Tibial nerve (tissue), 4 donors: ENCODE data around the gene KCTD5. TPM values are rescaled to one million over a fixed set of nuclear protein-coding genes. Genes with fewer than 3 reads are reported as not detected.

Source experiments
- DNase-seq, 2 donors: peaks; one replicate each; pipeline ENCODE4 v3.0.0-alpha.2; 2019; ENCODE audit warnings: low spot score in 2 of 2
- H3K27ac ChIP-seq, 4 donors: fragments of 200-600 bp; sonication (generic) in 3 of 4; one replicate each; pipeline ENCODE4 v1.5.1; 2017 to 2019; ENCODE audit warnings: mild to moderate bottlenecking in 1 of 4
- H3K27me3 ChIP-seq, 2 donors: fragments of 200-600 bp; sonication (generic) in 1 of 2; one replicate each; pipeline versions ENCODE4 v1.5.1 to v1.6.0; 2017 to 2019
- H3K36me3 ChIP-seq, 3 donors: fragments of 200-600 bp; sonication (generic); one replicate each; pipeline ENCODE4 v1.5.1; 2018 to 2019
- H3K4me1 ChIP-seq, 4 donors: fragments of 200-600 bp; sonication (generic) in 3 of 4; one replicate each; pipeline ENCODE4 v1.5.1; 2017 to 2019
- H3K4me3 ChIP-seq, 4 donors: fragments of 200-600 bp; sonication (generic) in 3 of 4; one replicate each; pipeline ENCODE4 v1.5.1; 2017 to 2019; ENCODE audit warnings: mild to moderate bottlenecking in 1 of 4, moderate library complexity in 1 of 4
- H3K9me3 ChIP-seq, 4 donors: fragments of 200-600 bp; sonication (generic) in 3 of 4; one replicate each; pipeline ENCODE4 v1.5.1; 2017 to 2019
- EP300 ChIP-seq, 2 donors: sonication (generic); formaldehyde crosslinking; IDR thresholded peaks; one replicate each; pipeline ENCODE4 v1.6.1; 2017; ENCODE audit warnings: antibody characterized with exemption in 2 of 2, mild to moderate bottlenecking in 1 of 2
- POLR2A ChIP-seq, 2 donors: fragments of 450-650 bp; IDR thresholded peaks; one replicate each; pipeline ENCODE4 v1.6.1; 2017; ENCODE audit warnings: antibody characterized with exemption in 2 of 2, mild to moderate bottlenecking in 2 of 2, moderate library complexity in 2 of 2
- WGBS, 2 donors: methylation state at CpG; one replicate each; pipeline ENCODE4 v1.1.5; 2018; 5-methylcytosine and 5-hydroxymethylcytosine counted together
- total RNA-seq, 4 donors: library from RNA; depleted of rRNA; stranded (reverse); fragments of >200 nt; gene quantifications; one replicate each; pipeline ENCODE4 v1.1.0, GENCODE V29; 2016
- TF ChIP-seq, protein P1 (sequence below), 5 experiments: fragments of 200-600 bp in 3 of 5; fragments of 450-650 bp in 2 of 5; sonication (generic) in 3 of 5; IDR thresholded peaks; one replicate each; pipeline ENCODE4 v1.5.1; 2016 to 2019; ENCODE audit warnings: antibody characterized with exemption in 5 of 5, mild to moderate bottlenecking in 3 of 5, moderate library complexity in 2 of 5

Gene KCTD5
- total RNA-seq, 4 donors from 2014 or later = 17.8 to 24.3 (median 21.2) TPM

- H3K36me3 ChIP-seq = peaks cover 0 to 4% (median 0%) of the 10 kb centered on the region in 3 donors
- no peak overlapping the region for H3K4me3 ChIP-seq
- DNase-seq = no peak
- H3K9me3 ChIP-seq = no peaks in the 10 kb centered on the region
- H3K27me3 ChIP-seq = peaks cover 0 to 4% of the 10 kb centered on the region in 2 donors
- H3K4me1 ChIP-seq = peaks cover 0 to 16% (median 0%) of the 10 kb centered on the region in 4 donors
- no peak overlapping the region for H3K27ac ChIP-seq
- 23 to 32% methylated on average over 7 to 9 of the region's 9 CpGs for WGBS, 2 donors
- TF ChIP-seq, protein P1, sequence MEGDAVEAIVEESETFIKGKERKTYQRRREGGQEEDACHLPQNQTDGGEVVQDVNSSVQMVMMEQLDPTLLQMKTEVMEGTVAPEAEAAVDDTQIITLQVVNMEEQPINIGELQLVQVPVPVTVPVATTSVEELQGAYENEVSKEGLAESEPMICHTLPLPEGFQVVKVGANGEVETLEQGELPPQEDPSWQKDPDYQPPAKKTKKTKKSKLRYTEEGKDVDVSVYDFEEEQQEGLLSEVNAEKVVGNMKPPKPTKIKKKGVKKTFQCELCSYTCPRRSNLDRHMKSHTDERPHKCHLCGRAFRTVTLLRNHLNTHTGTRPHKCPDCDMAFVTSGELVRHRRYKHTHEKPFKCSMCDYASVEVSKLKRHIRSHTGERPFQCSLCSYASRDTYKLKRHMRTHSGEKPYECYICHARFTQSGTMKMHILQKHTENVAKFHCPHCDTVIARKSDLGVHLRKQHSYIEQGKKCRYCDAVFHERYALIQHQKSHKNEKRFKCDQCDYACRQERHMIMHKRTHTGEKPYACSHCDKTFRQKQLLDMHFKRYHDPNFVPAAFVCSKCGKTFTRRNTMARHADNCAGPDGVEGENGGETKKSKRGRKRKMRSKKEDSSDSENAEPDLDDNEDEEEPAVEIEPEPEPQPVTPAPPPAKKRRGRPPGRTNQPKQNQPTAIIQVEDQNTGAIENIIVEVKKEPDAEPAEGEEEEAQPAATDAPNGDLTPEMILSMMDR (IDR thresholded peaks at IDR 0.05) = no peak
- TF ChIP-seq EP300 (IDR thresholded peaks at IDR 0.05) = no peak
- TF ChIP-seq POLR2A (IDR thresholded peaks at IDR 0.05) = no peak
These were observed 32.7 kb downstream of the KCTD5 start for GRCh38 chr16:2715064-2715463.

DNA sequence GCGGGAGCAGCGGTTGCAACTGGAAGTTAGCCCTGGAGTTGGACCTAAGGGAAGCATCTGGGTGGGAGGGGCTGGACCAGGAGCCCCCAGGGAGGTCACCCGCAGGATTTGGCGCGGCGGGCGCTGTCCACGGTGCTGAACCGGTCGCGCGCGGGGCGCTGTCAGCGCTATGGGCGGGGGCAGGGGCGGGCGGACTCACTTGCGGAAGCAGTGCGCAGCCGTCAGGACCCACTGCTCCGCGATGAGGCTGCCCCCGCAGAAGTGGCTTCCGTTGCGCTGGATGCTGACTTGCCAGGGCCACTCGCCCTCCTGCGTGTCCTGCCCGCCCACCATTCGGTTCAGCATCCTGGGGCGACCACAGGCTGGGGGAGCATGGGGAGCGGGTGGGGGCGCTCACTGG lies 33.2 kb downstream of the KCTD5 start:
- Histone ChIP-seq H3K27ac (no peak overlapping the region), H3K27me3 (peaks cover 0 to 4% of the 10 kb centered on the region in 2 donors), H3K36me3 (no peaks in the 10 kb centered on the region), H3K4me3 (no peak overlapping the region), H3K4me1 (peaks cover 0 to 20% (median 0%) of the 10 kb centered on the region in 4 donors), H3K9me3 (no peaks in the 10 kb centered on the region)
- 6% methylated on average over 3 to 22 of the region's 33 CpGs for WGBS, 2 donors
- DNase-seq = peak in 1 of 2 donors; percentile 25
- TF ChIP-seq POLR2A (IDR thresholded peaks at IDR 0.05) (no peak), EP300 (IDR thresholded peaks at IDR 0.05) (no peak)
- TF ChIP-seq, protein P1 (IDR thresholded peaks at IDR 0.05) = no peak

GRCh38 chr16:2715966-2716885 lies 33.9 kb downstream of the KCTD5 start:
- no peak overlapping the region for H3K4me3 ChIP-seq
- peaks cover 0 to 4% of the 10 kb centered on the region in 2 donors for H3K27me3 ChIP-seq
- no peaks in the 10 kb centered on the region for H3K9me3 ChIP-seq
- 65 to 76% methylated on average over 7 to 9 of the region's 17 CpGs for whole genome bisulfite sequencing, 2 donors
- no peaks in the 10 kb centered on the region for H3K36me3 ChIP-seq
- peaks cover 0 to 23% (median 0%) of the 10 kb centered on the region in 4 donors for H3K4me1 ChIP-seq
- H3K27ac ChIP-seq = no peak overlapping the region
- no peak for DNase-seq
- TF ChIP-seq EP300 (IDR thresholded peaks at IDR 0.05) = no peak
- TF ChIP-seq, protein P1 (IDR thresholded peaks at IDR 0.05) = no peak
- TF ChIP-seq POLR2A (IDR thresholded peaks at IDR 0.05) = no peak

GRCh38 chr16:2716948-2717347 lies 34.6 kb downstream of the KCTD5 start:
- no peak overlapping the region for H3K4me3 ChIP-seq
- TF ChIP-seq EP300 (IDR thresholded peaks at IDR 0.05) = no peak
- TF ChIP-seq POLR2A (IDR thresholded peaks at IDR 0.05) = no peak
- TF ChIP-seq, protein P1 (IDR thresholded peaks at IDR 0.05) = no peak
- H3K27ac ChIP-seq = no peak overlapping the region
- H3K36me3 ChIP-seq = no peaks in the 10 kb centered on the region
- H3K4me1 ChIP-seq = peaks cover 0 to 28% (median 0%) of the 10 kb centered on the region in 4 donors
- peaks cover 0 to 4% of the 10 kb centered on the region in 2 donors for H3K27me3 ChIP-seq
- H3K9me3 ChIP-seq = no peaks in the 10 kb centered on the region
- no peak for DNase-seq
- whole genome bisulfite sequencing, 2 donors = 73 to 82% methylated on average over 7 to 10 of the region's 10 CpGs
